Epithelial cell of proximal tubule (primary cell): ENCODE results near the gene ADAR. TPM values are rescaled to one million over a fixed set of nuclear protein-coding genes. Genes with fewer than 3 reads are reported as not detected.

Experiments
- DNase-seq: peaks from one replicate; pipeline ENCODE4 v3.0.0-alpha.2; 2011; ENCODE audit warnings: low read depth
- H3K4me3 ChIP-seq: 2 replicates; pipeline ENCODE4 v1.5.1; 2011; ENCODE audit warnings: low read depth, mild to moderate bottlenecking, low read length
- CTCF ChIP-seq: conservative IDR thresholded peaks from 2 replicates; pipeline ENCODE4 v1.5.1; 2012; ENCODE audit warnings: low read depth, mild to moderate bottlenecking, low read length
- total RNA-seq: library from RNA; depleted of rRNA; stranded (reverse); fragments of >200 nt; gene quantifications from 2 replicates; pipeline ENCODE4 v1.2.3, GENCODE V29; 2015

The ADAR gene
- total RNA-seq, 1 donor from 2014 or later, result 63.4 TPM

- H3K4me3 ChIP-seq, result peak overlapping the region; percentile 89
- no peak for TF ChIP-seq CTCF
- DNase-seq, result no peak
Observed at GRCh38 chr1:154557248-154557938, 50.6 kb downstream of the ADAR start.

- TF ChIP-seq CTCF, result no peak
Observed at GRCh38 chr1:154556422-154556821, 51.6 kb downstream of the ADAR start.

GRCh38 chr1:154553056-154554030 is 54.6 kb downstream of the ADAR start:
- H3K4me3 ChIP-seq, result no peak overlapping the region
- DNase-seq, result no peak
- TF ChIP-seq CTCF, result no peak

More at GRCh38 chr1:154556422-154556821, 51.6 kb downstream of the ADAR start:
- no peak for DNase-seq
- H3K4me3 ChIP-seq, result peak overlapping the region; percentile 89

- no peak for TF ChIP-seq CTCF
- no peak for DNase-seq
- H3K4me3 ChIP-seq, result no peak overlapping the region
Observed at GRCh38 chr1:154552036-154552435, 56.0 kb downstream of the ADAR start.

- TF ChIP-seq CTCF, result no peak
- DNase-seq, result no peak
- no peak overlapping the region for H3K4me3 ChIP-seq
Observed at GRCh38 chr1:154551474-154551873, 56.5 kb downstream of the ADAR start.

GRCh38 chr1:154550657-154551056 is 57.3 kb downstream of the ADAR start:
- no peak overlapping the region for H3K4me3 ChIP-seq
- no peak for TF ChIP-seq CTCF
- DNase-seq, result no peak
